Lung microvascular endothelial cell (primary cell): Measurements from ENCODE around the gene POM121L12. TPM values are rescaled to one million over a fixed set of nuclear protein-coding genes. Genes with fewer than 3 reads are reported as not detected.

Experiments used
- DNase-seq, 2 donors: peaks; one replicate each; pipeline versions ENCODE4 v3.0.0 to v3.0.0-alpha.2; 2010; ENCODE audit warnings: low read depth in 2 of 2
- total RNA-seq: library from RNA; depleted of rRNA; stranded (reverse); fragments of >200 nt; gene quantifications from 2 replicates; pipeline ENCODE4 v1.2.1, GENCODE V29; 2014

The POM121L12 gene
- not detected in 2 replicates for total RNA-seq

DNA sequence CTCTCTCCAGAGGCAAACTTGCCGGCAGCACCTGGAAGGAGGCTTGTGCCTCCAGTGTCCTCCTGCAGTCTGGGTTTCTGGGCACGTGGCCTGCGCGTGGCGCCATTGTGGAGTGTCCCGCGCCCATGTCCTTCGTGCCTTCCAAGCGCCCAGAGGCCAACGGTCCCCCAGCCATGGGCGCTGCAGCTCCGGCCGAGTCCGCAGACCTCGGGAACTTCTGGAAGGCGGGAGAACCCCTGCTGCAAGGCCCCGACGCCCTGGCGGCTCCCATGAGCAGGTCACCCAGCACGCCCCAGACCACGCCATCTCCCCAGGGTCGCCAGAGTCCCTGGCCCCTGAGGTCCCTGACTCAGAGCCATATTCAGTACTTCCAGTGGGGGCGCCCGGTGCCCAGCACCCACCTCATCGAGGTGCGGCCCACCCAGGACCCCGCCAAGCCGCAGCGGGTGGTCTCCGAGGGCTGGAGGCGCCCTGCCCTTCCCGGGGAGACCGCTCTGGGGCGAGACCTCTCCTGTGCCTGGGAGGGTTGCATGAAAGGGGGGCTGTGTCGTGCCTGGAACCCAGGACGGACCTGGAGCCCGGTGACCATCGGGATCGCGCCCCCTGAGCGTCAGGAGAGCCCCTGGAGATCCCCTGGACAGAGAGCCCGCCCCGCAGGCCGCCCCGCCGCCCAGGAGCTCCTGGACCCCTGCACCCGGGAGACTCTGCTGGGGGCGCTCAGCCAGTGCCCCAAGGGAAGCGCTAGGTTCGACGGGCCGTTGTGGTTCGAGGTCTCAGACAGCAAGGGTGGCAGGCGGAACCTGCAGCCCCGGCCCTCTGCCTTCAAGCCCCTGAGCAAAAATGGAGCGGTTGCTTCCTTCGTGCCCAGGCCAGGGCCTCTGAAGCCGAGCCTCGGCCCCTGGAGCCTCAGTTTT, at the start of gene POM121L12:
TSS of gene POM121L12 (plus strand) at position 135 of the 914 bp plus-strand sequence. CDS start at position 174, 39 bp downstream.
- no peak for DNase-seq

DNA sequence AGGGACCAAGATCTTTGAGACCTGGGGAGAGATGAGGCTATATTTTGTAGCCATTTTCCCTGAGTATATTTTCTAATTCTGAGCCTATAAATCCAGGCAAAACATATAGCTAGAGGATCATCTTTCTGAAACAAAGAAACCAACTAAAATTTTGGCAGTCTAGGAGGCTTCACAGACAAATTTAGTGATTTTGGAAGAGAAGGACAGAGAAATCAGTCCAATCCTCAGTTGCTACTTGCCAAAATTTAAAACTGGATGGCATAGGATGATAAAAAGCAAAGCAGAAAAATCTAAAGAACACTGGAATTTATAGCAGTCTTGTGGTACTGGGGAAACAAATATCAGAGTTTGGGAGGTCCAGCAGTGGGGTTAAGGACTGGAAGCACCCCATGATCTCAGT, 43.4 kb upstream of the POM121L12 start:
- no peak for DNase-seq

- no peak for DNase-seq
These were observed 42.8 kb upstream of the POM121L12 start for GRCh38 chr7:52992479-52993162.

DNA sequence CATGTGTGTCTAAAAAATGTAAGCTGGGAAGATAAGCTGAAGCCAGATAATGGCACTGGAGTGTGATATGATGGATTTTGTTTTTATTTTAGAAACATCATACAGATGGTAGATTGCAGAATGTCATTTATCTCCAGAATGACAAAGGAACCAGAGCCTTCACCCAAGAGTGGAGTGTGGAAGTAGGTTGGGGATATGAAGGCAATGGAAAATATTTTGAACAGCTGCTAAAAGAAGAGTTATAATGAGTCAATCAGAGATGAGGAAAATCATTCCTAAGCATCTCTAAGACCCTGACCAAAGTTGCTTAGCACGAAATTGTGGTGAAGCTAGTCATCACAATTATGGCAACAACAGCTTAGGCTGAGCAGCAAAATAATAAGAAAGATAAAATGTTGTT, 39.8 kb upstream of the POM121L12 start:
- DNase-seq, result no peak

DNA sequence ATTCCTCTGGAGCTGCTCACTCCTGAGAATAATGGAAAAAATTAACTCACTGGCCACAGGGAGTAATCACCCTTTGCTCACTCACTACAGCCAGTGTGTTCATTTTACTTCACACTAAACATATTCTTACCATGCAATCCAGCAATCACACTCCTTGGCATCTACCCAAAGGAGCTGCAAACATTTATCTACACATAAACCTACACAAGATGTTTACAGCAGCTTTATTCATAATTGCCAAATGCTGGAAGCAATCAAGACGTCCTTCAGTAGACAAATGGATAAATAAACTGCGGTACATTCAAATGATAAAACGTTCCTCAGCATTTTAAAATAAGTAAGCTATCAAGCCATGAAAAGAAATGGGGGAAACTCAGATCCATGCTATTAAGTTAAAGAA, 34.2 kb upstream of the POM121L12 start:
- DNase-seq, result no peak

GRCh38 chr7:53002389-53002788, 33.0 kb upstream of the POM121L12 start:
- no peak for DNase-seq

GRCh38 chr7:53003653-53004445, 31.6 kb upstream of the POM121L12 start:
- no peak for DNase-seq

DNA sequence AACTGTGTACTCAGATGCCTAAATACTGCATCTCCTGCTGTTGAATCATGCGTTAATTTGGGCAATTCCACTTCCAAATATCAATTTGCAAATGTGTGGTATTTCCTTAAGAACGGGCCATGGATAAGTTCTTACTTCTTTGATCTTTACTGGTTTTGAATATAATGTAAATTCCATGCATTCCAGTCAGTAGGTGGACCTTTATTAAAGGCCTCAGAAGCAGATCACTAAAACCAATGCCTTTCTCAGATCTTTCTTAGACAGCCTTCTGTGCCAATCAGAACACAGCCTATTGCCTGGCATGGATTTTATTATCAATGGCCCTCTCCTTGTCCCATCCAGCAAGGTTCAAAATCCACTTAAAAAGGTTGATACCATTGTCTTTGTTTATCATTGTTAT, 21.5 kb upstream of the POM121L12 start:
- no peak for DNase-seq

DNA sequence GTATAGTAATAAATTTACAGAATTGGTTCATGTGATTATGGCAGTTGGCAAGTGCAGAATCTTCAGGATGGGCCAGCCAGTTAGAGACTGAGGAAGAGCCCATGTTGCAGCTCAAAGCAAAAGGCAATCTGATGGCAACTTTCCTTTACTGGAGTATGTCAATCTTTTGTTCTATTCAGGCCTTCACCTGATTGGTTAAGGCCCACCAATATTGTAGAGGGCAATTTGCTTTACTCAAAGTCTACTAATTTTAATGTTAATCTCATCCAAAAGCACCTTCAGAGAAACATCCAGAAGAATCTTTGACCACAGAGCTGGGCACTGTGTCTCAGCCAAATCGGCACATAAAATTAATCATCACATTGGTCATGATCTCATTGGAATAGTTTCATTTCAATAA, 20.0 kb upstream of the POM121L12 start:
- DNase-seq, result no peak

GRCh38 chr7:53022893-53023292, 12.5 kb upstream of the POM121L12 start:
- no peak for DNase-seq

DNA sequence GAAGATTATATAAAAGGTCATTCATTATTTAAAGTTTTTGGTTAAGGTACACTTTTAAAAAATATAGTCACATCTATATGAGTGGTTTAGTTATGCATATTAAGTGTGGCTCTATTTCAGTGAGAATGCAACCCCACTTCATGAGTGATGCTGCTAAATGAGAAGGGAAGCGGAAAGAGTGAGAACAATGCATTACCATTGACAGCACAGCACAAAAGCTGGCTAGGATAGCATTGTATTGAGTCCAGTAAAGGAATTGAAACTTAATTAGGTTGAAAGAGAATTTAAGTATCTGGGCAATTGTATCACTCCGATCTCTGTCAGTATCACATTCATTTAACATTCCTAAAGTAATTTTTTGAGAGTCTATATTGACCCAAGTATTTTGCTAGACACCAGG, 13.2 kb downstream of the POM121L12 start:
- no peak for DNase-seq

- DNase-seq, result no peak
These were observed 15.0 kb downstream of the POM121L12 start for GRCh38 chr7:53050433-53050832.

GRCh38 chr7:53059591-53059990, 24.2 kb downstream of the POM121L12 start:
- DNase-seq, result no peak

GRCh38 chr7:53060066-53060465, 24.6 kb downstream of the POM121L12 start:
- DNase-seq, result no peak

- DNase-seq, result no peak
These were observed 27.4 kb downstream of the POM121L12 start for GRCh38 chr7:53062796-53063195.

DNA sequence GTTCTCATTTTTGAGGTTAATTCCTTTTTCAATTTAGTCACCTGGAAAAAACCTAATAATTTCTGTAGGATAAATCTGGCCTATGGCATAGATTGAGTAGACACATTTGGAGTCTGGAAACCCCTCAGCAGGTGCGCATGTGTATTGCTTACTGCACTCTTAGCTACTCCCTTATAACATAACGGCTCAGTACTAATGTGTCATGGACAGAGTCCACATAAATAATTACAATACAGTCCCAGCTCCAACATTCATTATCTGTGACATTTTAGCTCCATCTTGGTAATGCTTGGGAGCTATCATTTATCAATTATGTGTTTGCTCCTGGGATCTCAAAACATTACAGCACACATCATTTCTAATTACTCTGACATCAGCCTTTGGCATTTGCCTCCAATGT, 33.2 kb downstream of the POM121L12 start:
- no peak for DNase-seq

DNA sequence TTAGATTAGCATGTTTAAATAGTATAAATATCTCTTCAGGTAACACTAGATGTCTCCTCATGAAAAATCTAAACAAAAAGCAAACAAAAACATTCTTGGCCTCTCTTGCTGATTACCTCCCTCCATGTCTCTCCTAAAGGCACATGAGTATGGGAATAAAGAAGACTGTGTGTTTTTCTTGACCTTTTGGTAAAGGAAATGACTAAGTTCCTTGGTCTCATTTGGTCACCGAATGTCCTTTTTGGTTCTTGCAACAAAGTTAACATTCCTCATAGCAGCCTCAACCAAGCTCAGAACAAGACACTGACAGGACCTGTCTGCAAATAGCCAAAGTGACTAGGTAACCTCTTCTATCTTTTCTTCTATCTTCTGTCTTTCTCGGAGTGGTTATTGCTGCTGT, 35.5 kb downstream of the POM121L12 start:
- DNase-seq, result no peak
